GM12878 (cell line): ENCODE measurements around the gene STARD5. TPM values are rescaled to one million over a fixed set of nuclear protein-coding genes. Genes with fewer than 3 reads are reported as not detected.

Source experiments
- ATAC-seq: fragments of 200-7000 bp; cut with Tn5 transposase; 3 replicates; pipeline ENCODE4 v1.9.1; 2020; ENCODE audit warnings: mild to moderate bottlenecking, moderate library complexity
- BruUV-seq: library from RNA; stranded (reverse); fragments of 400-500 nt; replicated peaks from 2 replicates; lab custom pipeline; 2021; lab: Mats Ljungman, UMichigan
- CTCF ChIA-PET: fragments of 300-600 bp; sonication (Branson Sonifier 250); formaldehyde crosslinking; extraction: SDS; loops from one replicate; lab custom pipeline; 2021; ENCODE audit warnings: inconsistent platforms; lab: Yijun Ruan, JAX
- POLR2A ChIA-PET: fragments of 350-600 bp; formaldehyde crosslinking; extraction: SDS; loops from one replicate; lab custom pipeline; 2021; ENCODE audit warnings: inconsistent platforms; lab: Charles Lee
- RAD21 ChIA-PET: fragments of 300-600 bp; sonication (Branson Sonifier 250); formaldehyde crosslinking; loops from one replicate; lab custom pipeline; 2023; ENCODE audit warnings: antibody characterized with exemption; ENCODE audit not compliant: unreplicated experiment; lab: Charles Lee
- SMC1A ChIA-PET: fragments of 300-600 bp; sonication (Branson Sonifier 250); formaldehyde crosslinking; loops from one replicate; lab custom pipeline; 2023; ENCODE audit not compliant: unreplicated experiment, uncharacterized antibody; lab: Charles Lee
- DNase-seq: peaks from one replicate; pipeline ENCODE4 v3.0.0-alpha.2; 2011; ENCODE audit warnings: low read depth, low spot score
- FAIRE-seq: peaks from 3 replicates; lab custom pipeline; 2011; peaks lifted over from hg19 to GRCh38; lab: Jason Lieb, UNC
- H2AFZ ChIP-seq: 2 replicates; pipeline ENCODE4 v1.6.0; 2011; ENCODE audit warnings: low read depth, low read length, control low read depth; ENCODE audit not compliant: control insufficient read depth
- H3K27ac ChIP-seq: 2 replicates; pipeline ENCODE4 v1.5.1; 2011; ENCODE audit warnings: control low read depth; ENCODE audit not compliant: control insufficient read depth, insufficient read depth
- H3K27me3 ChIP-seq, 2 experiments: replicated peaks in 1 of 2; 2 replicates each; pipeline versions ENCODE4 v1.6.0 to v1.6.1; 2011; ENCODE audit warnings: low read length in 1 of 2; ENCODE audit not compliant: control insufficient read depth in 2 of 2, insufficient read depth in 2 of 2
- H3K36me3 ChIP-seq, 2 experiments: 2 replicates each; pipeline ENCODE4 v1.5.1; 2011; ENCODE audit warnings: low read length in 1 of 2; ENCODE audit not compliant: control insufficient read depth in 2 of 2, insufficient read depth in 2 of 2
- H3K4me1 ChIP-seq: 2 replicates; pipeline ENCODE4 v1.6.1; 2011; ENCODE audit warnings: mild to moderate bottlenecking, low read length, moderate library complexity, mixed read lengths; ENCODE audit not compliant: control insufficient read depth, insufficient read depth
- H3K4me2 ChIP-seq: 2 replicates; pipeline ENCODE4 v1.6.0; 2011; ENCODE audit warnings: control low read depth; ENCODE audit not compliant: control insufficient read depth, insufficient read depth
- H3K4me3 ChIP-seq: fragments of 200-600 bp; sonication (generic); 2 replicates; pipeline ENCODE4 v1.5.1; 2016
- H3K79me2 ChIP-seq: 2 replicates; pipeline ENCODE4 v1.6.0; 2011; ENCODE audit warnings: low read length; ENCODE audit not compliant: control insufficient read depth, insufficient read depth
- H3K9ac ChIP-seq: 2 replicates; pipeline ENCODE4 v1.8.0; 2011; ENCODE audit warnings: low read length, control low read depth, mixed read lengths; ENCODE audit not compliant: control insufficient read depth, insufficient read depth
- H3K9me3 ChIP-seq: replicated peaks from 3 replicates; pipeline ENCODE4 v1.5.1; 2011; ENCODE audit warnings: mild to moderate bottlenecking, low read length; ENCODE audit not compliant: control insufficient read depth, insufficient read depth
- H4K20me1 ChIP-seq: 2 replicates; pipeline ENCODE4 v1.6.0; 2011; ENCODE audit not compliant: control insufficient read depth, insufficient read depth
- CREB1 ChIP-seq: IDR thresholded peaks from 2 replicates; pipeline ENCODE4 v1.6.1; 2012; ENCODE audit warnings: low read depth, mild to moderate bottlenecking, inconsistent platforms
- HDAC2 ChIP-seq: fragments of 200-600 bp; sonication (generic); IDR thresholded peaks from 2 replicates; pipeline ENCODE4 v1.6.1; 2017
- SMAD1 ChIP-seq: fragments of 450-650 bp; IDR thresholded peaks from 2 replicates; pipeline ENCODE4 v1.6.1; 2018; ENCODE audit warnings: mild to moderate bottlenecking, low read depth; ENCODE audit not compliant: partially characterized antibody
- WGBS: methylation state at CpG from one replicate; pipeline ENCODE4 v1.1.6; 2016; ENCODE audit warnings: low lambda C conversion rate; ENCODE audit not compliant: insufficient replicate concordance, insufficient coverage; ENCODE audit errors: missing lambda C conversion rate; 5-methylcytosine and 5-hydroxymethylcytosine counted together
- in situ Hi-C: fragments of 300-500 bp; cut with MboI; formaldehyde crosslinking; loops from 9 replicates; pipeline ENCODE4 v1.14.3; 2018; ENCODE audit warnings: mixed read lengths
- intact Hi-C: fragments of 100-400 bp; cut with micrococcal nuclease; formaldehyde crosslinking; loops from one replicate; pipeline ENCODE4 v1.14.2; 2022; ENCODE audit not compliant: unreplicated experiment
- polyA plus RNA-seq, 11 experiments: library from polyadenylated mRNA; depleted of rRNA in 4 of 11; unstranded in 6 of 11; stranded (reverse) in 5 of 11; fragments of >200 nt; fragmentation: Nextera tagmentation in 4 of 11; fragmentation: Illumina TruSeq in 1 of 11; extraction: Ambion mirVana in 4 of 11; extraction: Trizol in 1 of 11; gene quantifications; 1 replicate in 1 of 11; 2 replicates in 10 of 11; pipeline versions ENCODE4 v1.2.1 to v1.2.3, GENCODE V29; 2011 to 2016; ENCODE audit warnings: inconsistent platforms in 2 of 11, missing spikeins in 2 of 11, low read depth in 1 of 11
- total RNA-seq, 4 experiments: library from RNA; depleted of rRNA in 3 of 4; stranded (reverse); fragments of >200 nt in 3 of 4; fragmentation: Illumina TruSeq in 1 of 4; extraction: Trizol in 1 of 4; gene quantifications; 2 replicates each; pipeline versions ENCODE4 v1.2.1 to v1.2.3, GENCODE V29; 2013 to 2021
- TF ChIP-seq, protein P1 (sequence below): fragments of 450-650 bp; formaldehyde crosslinking; IDR thresholded peaks from 2 replicates; pipeline ENCODE4 v1.4.0; 2020; ENCODE audit warnings: mild to moderate bottlenecking, moderate library complexity
- TF ChIP-seq, protein P2 (sequence below): fragments of 450-650 bp; IDR thresholded peaks from 2 replicates; pipeline ENCODE4 v1.6.1; 2017; ENCODE audit warnings: borderline replicate concordance
- TF ChIP-seq, protein P3 (sequence below): fragments of 150-350 bp; IDR thresholded peaks from 2 replicates; pipeline ENCODE4 v1.6.1; 2016; ENCODE audit warnings: low read depth, low read length

The STARD5 gene
- total and polyA plus RNA-seq, 10 of the 15 experiments (the other 5 are each of a cell fraction or from before 2014, with no cell fraction given): 2.3 to 9.4 (median 4.7) TPM

DNA sequence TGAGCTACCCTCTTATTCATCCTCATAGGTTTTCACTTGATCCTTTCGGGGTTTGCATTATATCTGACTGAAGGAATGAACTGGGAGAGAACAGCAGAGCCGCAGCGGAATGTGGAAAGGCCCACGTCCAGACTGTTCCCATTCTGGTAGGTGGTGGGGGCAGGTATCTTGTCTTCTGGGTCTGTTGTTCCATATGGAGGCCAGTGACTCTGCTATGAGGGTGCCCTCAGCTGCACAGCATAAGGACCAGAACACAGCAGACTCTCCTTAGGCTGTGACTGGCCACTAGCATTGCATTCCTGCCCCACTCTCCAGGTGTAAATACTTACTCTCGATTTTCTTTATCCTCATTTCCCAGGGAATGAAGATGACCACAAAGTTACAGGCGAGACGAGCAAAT, 38.0 kb upstream of the STARD5 start (continued):
- TF ChIP-seq, protein P1, sequence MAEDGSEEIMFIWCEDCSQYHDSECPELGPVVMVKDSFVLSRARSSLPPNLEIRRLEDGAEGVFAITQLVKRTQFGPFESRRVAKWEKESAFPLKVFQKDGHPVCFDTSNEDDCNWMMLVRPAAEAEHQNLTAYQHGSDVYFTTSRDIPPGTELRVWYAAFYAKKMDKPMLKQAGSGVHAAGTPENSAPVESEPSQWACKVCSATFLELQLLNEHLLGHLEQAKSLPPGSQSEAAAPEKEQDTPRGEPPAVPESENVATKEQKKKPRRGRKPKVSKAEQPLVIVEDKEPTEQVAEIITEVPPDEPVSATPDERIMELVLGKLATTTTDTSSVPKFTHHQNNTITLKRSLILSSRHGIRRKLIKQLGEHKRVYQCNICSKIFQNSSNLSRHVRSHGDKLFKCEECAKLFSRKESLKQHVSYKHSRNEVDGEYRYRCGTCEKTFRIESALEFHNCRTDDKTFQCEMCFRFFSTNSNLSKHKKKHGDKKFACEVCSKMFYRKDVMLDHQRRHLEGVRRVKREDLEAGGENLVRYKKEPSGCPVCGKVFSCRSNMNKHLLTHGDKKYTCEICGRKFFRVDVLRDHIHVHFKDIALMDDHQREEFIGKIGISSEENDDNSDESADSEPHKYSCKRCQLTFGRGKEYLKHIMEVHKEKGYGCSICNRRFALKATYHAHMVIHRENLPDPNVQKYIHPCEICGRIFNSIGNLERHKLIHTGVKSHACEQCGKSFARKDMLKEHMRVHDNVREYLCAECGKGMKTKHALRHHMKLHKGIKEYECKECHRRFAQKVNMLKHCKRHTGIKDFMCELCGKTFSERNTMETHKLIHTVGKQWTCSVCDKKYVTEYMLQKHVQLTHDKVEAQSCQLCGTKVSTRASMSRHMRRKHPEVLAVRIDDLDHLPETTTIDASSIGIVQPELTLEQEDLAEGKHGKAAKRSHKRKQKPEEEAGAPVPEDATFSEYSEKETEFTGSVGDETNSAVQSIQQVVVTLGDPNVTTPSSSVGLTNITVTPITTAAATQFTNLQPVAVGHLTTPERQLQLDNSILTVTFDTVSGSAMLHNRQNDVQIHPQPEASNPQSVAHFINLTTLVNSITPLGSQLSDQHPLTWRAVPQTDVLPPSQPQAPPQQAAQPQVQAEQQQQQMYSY (CRISPR knock-in tag): no peak
- TF ChIP-seq, protein P2, sequence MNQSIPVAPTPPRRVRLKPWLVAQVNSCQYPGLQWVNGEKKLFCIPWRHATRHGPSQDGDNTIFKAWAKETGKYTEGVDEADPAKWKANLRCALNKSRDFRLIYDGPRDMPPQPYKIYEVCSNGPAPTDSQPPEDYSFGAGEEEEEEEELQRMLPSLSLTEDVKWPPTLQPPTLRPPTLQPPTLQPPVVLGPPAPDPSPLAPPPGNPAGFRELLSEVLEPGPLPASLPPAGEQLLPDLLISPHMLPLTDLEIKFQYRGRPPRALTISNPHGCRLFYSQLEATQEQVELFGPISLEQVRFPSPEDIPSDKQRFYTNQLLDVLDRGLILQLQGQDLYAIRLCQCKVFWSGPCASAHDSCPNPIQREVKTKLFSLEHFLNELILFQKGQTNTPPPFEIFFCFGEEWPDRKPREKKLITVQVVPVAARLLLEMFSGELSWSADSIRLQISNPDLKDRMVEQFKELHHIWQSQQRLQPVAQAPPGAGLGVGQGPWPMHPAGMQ: no peak
- TF ChIP-seq, all 136 proteins: peak for 0

DNA sequence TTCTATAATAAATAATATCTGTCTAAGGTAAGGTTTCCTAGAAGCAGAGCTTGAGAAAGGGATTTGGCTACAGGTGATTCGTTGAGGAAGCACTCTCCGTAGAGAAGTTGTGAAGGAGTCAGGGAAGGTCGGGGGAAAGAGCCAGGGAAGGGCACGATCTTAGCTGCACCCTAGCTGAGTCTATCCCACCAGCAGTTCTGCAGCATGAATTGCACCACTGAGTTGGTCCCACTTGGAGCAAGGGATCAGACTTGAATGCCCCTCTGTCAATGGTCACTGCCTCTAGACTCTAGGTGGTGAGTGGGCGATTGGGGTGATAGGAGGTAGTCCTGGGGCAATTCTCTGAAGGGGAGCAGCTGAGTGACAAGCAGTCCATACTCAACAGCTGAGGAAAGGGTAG, 36.5 kb upstream of the STARD5 start:
- DNase-seq (no peak), ATAC-seq (no peak), FAIRE-seq (no peak)
- in situ Hi-C loops (no loop called here), intact Hi-C loops (no loop called here)
- RAD21 ChIA-PET: no interaction called here
- Histone ChIP-seq H3K27ac (no peak overlapping the region), H3K9me3 (no peaks in the 10 kb centered on the region), H3K36me3 (no peaks in the 10 kb centered on the region), H3K79me2 (no peaks in the 10 kb centered on the region), H3K4me3 (no peak overlapping the region), H2AFZ (no peak overlapping the region), H3K4me2 (no peak overlapping the region), H3K9ac (no peak overlapping the region), H3K27me3 (no peaks in the 10 kb centered on the region; a peak in 1 of 4 replicates), H4K20me1 (no peaks in the 10 kb centered on the region)
- POLR2A ChIA-PET: no interaction called here
- WGBS: 52% methylated on average over 5 of the region's 5 CpGs
- CTCF ChIA-PET: no interaction called here
- SMC1A ChIA-PET: no interaction called here
- no TSS peak for BruUV-seq
- TF ChIP-seq, protein P3, sequence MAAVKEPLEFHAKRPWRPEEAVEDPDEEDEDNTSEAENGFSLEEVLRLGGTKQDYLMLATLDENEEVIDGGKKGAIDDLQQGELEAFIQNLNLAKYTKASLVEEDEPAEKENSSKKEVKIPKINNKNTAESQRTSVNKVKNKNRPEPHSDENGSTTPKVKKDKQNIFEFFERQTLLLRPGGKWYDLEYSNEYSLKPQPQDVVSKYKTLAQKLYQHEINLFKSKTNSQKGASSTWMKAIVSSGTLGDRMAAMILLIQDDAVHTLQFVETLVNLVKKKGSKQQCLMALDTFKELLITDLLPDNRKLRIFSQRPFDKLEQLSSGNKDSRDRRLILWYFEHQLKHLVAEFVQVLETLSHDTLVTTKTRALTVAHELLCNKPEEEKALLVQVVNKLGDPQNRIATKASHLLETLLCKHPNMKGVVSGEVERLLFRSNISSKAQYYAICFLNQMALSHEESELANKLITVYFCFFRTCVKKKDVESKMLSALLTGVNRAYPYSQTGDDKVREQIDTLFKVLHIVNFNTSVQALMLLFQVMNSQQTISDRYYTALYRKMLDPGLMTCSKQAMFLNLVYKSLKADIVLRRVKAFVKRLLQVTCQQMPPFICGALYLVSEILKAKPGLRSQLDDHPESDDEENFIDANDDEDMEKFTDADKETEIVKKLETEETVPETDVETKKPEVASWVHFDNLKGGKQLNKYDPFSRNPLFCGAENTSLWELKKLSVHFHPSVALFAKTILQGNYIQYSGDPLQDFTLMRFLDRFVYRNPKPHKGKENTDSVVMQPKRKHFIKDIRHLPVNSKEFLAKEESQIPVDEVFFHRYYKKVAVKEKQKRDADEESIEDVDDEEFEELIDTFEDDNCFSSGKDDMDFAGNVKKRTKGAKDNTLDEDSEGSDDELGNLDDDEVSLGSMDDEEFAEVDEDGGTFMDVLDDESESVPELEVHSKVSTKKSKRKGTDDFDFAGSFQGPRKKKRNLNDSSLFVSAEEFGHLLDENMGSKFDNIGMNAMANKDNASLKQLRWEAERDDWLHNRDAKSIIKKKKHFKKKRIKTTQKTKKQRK: no peak
- TF ChIP-seq HDAC2: no peak
- no peak for TF ChIP-seq CREB1
- no peak for TF ChIP-seq SMAD1
- TF ChIP-seq, all 136 proteins: peak for 0
- no peaks in the 10 kb centered on the region for H3K4me1 ChIP-seq
